Hematopoietic multipotent progenitor cell treated with erythropoietin and hydrocortisone succinate and interleukin-3 and kit ligand, for 8 days (in vitro differentiated cells): ENCODE data around the gene BTRC.
"Not testable (repeated sequence)": the region's sequence is repeated elsewhere in the genome, so short reads cannot be mapped to it uniquely, and the experiment has no call there.

Source experiments
- DNase-seq: peaks from one replicate; pipeline ENCODE4 v3.0.0-alpha.2; 2015

The BTRC gene

DNA sequence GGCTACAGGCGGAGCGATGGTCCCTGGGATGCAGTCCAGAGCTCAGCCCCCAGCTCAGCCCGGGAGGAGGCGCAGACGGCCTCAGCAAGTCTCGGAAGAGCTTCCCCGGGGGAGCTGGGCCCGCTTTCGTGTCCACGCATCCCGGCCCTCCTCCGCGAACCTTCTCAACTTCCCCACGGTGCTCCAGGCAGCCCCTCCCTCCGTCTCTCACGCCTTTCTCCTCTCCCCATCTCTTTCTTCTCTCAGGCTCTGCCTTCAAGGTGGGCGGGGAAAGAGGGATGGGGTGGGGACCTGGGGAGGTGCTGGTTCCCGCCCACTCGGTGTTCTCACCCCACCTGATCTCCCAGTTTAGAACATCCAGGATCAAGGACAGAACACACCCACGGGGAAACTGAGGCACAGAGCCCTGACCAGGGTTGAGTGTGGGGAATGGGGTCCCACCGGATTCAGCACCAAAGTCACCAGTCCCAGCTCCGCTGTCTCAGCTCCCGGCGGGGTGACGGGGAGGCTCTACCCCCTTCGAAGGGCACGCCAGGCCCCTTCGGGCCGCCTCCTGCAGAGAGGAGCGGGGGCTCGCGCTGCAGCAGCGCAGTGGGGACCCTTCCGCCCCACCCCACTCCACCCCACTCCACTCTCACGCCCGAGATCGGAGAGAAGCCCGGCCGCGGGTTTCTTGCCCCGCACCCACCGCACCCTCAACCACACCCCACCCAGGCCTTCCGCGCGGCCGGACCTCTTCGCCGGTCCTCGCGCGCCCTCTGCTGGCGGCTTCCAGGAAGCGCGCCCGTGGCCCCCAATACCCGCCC is 215.9 kb downstream of the BTRC start:
- peak; percentile 77 for DNase-seq

DNA sequence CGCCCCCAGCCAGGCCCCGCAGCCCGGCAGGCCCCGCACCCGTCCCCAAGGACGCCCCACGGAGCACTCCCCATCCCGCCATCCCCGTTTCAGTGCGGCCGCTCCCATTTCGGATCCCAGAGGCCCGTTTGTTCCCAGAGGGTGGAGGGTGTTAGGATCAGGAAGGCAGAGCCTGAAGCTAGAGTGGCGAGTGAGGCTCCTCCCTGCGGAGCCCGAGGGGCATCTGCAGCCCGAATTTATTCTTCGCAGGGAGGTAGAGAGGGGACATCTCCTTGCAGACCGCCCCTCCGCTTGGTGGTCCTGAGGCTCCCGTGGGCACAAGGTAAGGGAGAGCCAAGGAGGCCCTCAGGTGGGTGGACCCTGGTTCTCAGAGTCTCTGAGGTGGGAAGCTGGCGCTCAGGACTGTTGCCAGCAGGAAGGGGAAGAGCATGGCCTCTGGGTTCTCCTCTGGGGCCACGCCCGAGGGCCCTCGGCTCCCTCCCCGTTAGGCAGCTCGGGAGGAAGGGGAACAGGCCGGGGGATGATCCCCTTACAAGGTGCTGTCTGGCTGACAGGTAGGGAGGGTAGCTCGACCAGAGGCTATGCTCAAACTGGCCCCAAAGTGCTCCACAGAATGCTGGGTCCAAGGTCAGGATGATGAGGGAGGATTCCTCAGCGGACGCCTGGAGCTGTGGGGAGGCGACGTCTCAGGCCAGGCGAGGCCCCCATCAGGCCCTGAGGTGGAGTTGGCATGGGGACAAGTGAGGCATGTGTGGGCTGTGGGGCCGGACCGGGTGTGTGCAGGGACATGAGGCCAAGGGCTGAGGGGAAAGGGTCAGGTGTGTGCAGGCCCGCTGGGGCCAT is 216.7 kb downstream of the BTRC start:
- DNase-seq, result peak; percentile 56

DNA sequence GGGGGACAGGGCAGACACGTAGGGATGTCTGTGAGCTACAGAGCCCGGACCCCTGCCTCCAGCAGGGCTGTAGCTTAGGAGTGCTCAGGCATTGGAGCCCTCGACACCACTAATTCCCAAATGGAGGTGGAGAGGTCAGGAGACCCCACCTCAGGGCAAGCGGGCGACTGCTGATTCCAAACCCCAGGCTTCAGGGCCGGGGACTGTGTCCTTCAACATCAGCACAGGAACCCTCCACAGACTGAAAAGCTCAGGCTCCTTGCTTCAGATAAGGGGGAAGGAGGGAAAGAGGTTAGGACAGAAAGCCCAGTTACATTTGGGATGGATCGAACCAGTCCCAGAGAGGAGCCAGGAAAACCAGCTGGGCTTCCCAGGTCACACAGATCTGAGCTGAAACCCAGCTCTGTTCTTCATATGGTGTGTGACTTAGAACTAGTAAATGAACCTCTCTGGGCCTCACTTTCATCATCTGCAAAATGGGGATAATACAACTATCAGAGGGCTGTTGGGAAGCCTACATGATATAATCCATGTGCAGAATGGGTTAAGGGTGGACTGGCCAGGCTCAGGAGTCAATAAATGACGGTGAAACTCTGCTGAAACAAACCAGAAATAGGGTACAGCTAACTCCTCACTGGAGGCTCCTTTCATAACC is 217.4 kb downstream of the BTRC start:
- DNase-seq, result no peak

DNA sequence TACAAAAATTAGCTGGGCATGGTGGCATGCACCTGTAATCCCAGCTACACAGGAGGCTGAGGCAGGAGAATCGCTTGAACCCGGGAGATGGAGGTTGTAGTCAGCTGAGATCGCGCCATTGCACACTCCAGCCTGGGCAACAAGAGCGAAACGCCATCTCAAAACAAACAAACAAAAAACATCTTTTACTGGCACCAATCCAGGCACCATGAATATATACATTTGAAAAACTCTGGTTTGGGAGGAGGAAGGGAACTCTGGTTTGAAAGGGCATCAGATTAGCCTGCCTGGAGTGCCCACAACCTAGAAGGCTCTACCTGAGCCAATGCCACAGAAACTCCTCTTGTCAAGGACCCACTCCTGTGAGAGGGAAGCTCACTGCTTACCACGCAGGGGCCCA is 218.2 kb downstream of the BTRC start:
- DNase-seq, result peak; percentile 21

DNA sequence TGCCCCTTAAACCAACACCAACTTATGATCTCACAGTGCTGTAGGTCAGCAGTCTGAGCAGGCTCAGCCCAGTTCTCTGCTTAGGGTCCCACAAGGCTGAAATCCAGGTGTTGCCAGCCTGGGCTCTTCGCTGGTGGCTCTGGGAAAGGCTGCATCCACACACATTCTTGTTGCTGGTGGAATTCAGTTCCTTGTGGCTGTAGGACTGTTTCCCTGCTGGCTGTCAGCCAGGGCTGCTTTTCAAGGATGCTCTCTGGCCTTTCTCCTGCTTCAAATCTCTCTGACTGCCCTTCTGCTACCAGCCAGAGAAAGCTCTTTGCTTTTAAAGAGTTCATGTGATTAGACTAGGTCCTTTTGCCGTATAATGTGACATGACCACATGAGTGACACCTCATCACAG is 218.8 kb downstream of the BTRC start:
- no peak for DNase-seq

DNA sequence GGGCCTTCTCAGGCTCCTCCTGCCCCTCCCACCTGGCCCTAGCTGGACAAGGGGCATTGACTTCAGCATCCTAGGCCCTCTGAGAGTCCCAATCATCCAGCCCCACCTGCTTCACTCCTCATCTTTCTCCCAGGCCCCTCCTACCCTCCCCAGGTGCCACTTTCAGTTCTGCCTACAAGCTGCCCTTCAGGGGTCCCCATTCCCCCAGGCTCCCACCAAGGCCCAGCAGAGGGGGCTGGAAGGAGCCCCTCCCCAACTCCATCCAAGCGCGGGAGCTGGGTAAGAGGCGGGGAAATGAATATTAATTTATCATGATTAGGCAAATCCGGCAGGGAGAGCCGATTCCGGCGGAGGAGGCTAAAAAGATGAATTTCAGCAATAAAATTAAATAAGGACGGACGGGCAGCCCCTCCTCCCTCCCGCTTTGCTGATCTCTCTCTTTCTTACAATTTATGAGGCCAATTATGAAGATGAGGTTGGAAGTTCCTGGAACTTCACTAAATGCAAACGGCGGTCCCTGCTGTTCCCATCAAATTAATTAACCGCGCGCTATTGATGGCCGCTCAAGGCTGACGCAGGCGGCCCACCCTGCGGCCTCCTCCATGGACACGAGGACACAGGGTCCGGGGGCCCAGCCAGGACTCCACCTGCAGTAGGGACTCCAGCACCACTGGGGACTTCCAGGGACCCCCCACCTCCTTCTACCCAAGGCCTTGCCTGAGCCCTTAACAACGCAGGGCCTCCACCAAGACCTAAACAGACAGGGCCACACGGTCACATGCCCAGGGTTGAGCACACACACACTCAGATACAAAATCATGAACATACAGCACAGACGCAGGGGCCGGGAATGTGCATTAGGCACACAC is 220.2 kb downstream of the BTRC start:
- DNase-seq, result no peak

DNA sequence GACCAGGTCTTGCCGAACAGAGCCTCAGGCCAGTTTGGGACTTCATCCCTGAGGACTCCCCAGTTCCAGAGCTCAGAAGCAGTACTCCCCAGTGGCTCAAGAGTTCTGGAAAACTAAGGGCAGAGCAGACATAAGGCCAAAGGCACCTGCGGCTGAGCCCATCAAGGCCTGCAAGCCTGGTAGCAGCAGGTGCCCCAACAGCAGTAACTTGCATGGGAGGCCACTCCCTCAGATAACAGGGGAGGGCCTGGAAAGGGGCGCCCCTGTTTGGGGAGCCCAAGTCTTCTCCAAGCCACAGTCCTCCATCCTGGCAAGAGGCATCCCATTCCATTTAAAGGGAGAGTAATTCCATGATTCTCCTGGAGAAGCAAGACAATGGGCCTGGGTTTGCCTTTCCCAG is 221.1 kb downstream of the BTRC start:
- peak; percentile 23 for DNase-seq

DNA sequence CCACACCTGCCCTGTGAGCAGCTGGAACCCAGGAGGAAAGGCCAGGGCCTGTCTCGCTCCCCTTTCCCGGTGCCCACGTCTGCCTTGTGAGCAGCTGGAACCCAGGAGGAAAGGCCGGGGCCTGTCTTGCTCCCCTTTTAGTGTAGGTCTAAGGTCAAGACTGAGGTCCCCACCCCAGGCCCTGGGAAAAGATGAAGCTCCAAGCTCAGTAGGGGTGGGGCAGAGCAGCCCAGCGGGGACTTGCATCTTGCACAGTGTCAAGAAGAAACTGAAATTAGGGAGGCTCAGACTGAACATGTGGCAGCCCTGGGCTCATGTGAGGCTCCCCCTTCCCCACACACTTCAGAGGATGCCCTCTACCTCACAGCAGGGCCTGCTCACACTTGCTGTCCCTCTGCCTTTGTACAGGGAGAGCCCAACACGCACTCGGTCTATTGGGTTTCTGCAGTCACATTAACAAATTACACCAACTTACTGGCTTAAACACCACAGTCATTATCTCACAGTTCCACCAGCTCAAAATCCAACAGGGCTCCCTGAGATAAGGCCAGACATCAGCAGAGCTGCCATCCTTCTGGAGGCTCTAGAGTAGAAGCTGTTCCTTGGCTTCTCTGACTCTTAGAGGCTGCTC is 221.7 kb downstream of the BTRC start:
- peak; percentile 98 for DNase-seq

DNA sequence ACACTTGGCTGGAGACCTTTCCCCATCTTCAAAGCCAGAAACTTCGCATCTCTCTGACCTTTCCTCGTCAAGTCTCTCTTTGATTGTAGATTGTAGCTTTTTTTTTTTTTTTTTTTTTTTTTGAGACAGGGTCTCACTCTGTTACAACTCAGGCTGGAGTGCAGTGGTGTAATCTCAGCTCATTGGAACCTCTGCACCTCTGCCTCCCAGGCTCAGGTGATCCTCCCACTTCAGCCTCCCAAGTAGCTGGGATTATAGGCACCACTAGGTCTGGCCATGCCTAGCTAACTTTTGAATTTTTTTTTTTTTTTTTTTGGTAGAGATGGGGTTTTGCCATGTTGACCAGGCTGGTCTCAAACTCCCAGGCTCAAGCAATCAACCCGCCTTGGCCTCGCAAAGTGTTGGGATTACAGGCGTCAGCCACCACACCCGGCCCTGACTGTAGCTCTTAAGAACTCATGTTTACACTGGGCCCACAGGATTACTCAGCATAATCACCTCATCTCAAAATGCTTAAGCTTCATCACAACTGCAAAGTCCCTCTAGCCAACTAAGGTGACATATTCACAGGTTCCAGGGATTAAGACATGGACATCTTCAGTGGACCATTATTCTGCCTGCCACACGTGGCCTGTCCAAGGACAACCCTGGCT is 222.4 kb downstream of the BTRC start:
- peak; percentile 79 for DNase-seq

DNA sequence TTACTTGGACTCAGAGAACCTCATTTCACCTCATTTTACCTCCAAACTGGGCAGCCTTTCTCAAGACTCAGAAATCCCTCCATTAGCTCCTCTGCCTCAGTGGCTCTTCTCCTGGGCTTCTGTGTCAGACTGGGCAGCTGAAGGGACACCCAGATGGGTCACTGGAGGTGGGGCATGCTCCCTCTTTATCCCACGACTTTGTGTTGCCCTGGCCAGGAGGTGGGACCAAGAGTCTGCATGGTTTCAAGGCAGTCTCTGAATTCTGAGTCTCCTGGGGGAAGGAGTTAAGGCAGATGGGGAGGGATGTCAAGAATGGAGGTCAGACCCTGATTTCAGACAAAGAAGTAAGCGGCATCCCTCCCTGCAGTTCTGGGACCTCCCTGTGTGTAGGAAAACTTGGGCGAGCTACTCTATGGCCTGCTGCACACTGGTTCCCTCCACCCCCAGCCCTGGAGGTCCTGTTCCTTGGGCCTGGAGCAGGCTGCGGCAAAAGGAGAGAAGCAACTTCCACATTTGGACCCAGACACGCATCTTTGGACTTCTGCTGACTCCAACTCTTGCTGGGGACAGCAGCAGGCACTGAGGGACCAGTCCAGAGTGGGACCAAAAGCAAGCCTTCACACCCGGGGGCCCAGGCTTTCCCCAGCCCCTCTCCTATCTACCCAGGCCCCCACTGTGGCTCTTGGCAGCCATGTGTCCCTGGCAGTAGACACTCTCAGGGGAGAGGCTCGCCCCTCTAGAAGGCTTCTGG is 223.3 kb downstream of the BTRC start:
- no peak for DNase-seq

DNA sequence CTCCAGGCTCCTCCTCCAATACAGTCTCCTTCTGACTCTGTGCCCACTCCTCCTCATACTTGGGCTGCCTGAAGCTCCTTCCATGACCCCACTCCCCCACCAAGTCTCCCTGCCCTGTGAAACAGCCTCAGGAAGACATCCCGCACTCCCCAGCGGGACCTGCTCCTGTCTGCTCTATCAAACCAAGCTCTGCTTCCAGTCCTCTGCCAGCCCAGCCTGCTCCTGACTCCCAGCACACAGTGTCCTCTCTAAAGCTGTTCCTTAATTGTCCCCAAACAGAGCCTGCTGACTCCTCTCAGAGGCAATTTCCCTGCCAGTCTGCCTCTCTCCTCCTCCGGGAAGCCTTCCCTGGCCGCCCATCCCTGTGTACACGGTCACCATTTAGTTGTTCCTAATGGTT is 224.2 kb downstream of the BTRC start:
- DNase-seq, result no peak

DNA sequence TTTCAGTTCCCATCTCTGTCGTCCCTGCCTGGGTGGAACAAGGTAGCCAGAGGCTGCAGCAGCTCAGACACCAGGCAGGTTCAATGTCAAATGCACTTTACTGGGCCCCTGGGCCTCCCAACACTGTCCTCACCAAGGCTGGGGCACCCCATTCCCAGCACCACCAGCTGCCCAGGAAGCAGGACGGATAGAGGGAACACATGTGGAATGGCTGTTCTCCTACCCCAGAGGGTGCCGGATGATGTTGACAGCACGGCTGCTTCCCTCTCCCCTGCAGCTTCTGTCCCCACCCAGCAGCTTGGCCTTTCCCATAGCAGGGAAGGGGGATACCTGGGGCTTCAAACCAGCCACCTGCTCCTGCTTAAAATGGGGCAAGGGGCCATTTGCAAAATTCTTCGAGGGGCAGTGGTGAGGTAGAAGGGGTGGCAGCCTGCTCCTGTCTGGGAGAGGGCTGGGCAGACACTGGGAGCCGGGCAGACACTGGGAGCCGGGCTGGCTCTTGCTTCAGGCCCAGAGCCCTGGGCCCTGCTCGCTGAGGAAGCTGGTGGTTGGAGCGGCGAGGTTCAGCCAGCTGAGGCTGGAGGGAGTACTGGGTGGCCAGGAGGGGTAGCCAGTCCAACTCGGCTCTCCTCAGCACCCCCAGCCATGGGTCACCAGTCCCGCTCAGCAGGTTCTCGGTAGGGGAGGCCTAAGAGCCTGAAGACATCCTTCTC is 225.0 kb downstream of the BTRC start:
- DNase-seq, result no peak

DNA sequence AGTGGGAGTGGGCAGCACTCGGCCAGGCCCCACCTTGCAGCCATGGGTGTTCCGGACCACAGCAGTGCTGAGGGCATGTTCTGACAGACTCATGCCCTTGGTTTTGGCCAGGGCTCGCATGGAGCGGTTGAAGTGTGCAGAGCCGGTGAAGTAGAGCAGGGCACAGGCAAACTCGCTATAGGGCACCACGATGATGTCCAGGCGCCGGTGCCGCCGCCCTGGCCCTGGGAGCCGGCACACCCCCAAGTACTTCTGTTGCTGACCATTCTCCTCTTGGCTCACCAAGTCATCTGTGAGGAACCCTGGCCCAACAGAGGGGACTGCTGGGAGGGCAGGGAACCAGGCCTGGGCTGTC is 225.5 kb downstream of the BTRC start:
- no peak for DNase-seq

DNA sequence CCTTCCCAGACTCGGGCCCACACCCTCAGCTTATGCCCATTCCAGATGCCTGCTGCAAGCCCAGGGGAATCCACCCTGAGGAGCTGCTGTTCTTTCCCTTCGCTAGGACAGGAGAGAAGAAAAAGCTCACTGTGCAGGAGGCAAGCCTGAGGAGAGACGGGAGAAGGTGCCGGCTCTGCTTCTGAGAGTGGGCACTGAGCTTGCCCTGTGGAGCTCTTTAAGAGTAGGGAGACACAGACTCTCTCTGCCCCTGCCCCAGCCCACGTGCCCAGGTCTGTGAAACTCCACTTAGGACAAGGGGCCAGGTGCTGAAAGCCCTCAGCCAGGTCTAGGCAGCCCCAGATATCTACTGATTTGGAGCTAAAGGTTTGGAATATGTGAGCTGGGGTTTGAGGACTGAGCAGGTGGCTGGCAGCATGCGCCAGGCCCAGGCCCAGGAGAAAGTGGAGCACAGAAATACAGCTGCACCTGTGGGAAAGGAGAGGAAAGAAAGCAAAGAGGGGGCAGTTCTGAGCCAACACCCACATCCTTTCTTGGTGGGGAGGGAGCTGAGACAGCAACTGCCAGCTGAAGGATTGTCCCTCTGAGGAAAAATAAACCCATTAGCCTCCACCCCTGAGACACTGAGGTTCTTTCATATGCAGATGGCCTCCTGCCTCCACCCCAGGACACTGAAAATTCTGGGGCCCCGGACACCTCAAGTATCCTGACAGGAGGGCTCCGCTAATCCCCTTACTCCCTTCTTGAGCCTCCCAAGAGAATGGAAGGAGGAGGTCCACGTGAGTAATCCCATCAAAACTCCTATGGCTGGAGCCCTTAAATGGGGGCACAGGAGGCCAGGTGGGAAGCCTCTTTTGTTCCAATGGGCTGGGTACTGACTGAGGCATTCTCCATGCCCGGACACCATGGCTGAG is 226.8 kb downstream of the BTRC start:
- DNase-seq, result no peak

DNA sequence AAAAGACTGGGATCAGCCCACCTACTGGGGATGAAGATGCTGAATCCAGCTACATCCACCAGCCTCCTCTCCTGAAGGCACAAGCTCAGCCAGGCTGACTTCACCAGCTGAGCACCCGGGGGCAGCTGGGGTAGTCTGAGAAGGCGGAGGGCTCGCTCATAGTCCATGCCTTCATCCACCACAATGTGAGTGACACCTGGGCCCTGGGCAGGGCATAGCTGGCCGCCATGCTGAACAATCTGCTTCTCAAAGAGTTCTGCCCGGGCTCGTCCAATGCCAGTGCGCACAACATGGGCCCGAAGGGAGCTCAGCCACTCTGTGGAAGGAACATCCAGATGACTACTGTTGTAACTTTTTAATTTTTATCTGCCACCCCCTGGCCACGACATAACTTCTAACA is 231.9 kb downstream of the BTRC start:
- DNase-seq, result no peak

DNA sequence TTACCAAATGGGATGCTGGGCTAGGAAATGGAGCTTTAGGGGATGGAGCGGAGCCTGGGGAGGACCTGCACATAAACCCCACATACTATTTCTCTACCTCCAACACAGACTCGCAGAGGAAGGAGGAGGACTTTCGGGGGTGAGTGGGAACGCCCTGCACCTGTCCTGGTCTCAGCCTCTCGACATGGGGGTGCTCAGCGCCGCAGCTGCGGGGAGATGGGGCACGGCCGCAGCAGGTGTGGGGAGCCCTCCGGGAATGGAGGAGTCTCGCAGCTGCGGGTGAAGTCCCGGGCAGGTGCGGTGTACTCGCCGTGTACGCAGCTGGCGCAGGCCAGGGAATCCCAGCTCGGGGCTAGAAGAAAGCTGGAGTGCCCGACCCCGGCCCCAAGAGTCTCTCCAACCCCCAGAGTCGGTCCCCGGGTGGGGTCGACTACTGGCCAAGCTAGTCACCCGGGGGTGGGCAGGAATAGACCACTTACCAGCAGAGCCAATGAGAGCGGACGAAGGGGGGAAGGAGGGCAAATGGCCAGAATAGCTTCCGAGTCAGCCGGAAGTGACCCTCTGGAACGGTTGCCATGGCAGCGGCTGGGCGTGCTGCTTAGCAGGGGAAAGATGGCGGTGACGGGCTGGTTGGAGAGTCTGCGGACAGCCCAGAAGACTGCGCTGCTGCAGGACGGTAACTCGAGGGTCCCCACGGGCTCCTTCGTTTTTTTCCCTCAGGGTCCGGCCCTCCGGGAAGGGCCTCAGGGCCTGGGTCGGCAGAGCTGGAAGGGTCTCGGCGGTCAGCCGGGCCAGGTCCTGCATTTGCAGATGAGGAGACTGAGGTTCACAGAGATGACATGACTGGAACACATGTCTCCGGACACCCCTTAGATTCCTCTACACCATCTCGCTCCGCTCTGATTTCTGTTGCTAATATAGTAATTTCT is 234.0 kb downstream of the BTRC start, which contains the start of the genes DPCD and POLL:
Gene DPCD (plus strand): TSS at position 597 of the 929 bp plus-strand sequence. CDS start 16 bp downstream, at position 613.
Gene POLL (minus strand): TSS at position 533 of the 929 bp plus-strand sequence. CDS start 897 bp downstream, outside the sequence.
- DNase-seq, result peak; percentile 96

DNA sequence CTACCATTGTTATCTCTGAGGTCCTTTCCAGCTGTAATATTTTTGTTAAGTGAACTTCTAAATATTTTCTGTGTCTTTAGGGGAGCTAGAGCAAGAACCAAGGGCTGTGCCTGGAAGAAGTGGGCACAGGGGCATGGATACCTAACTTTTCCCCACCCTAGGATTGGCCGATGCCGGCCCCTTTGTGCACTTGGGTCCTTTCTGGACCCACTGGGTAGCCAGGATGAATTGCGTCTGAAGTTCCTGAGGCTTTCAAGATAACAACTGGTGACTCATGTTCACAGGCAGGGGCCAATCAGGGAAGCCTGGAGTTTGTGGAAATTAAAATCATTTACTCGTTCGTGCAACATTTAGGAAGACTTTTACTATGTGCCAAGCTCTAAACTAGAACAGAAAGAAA is 234.9 kb downstream of the BTRC start:
- DNase-seq, result peak; percentile 61

DNA sequence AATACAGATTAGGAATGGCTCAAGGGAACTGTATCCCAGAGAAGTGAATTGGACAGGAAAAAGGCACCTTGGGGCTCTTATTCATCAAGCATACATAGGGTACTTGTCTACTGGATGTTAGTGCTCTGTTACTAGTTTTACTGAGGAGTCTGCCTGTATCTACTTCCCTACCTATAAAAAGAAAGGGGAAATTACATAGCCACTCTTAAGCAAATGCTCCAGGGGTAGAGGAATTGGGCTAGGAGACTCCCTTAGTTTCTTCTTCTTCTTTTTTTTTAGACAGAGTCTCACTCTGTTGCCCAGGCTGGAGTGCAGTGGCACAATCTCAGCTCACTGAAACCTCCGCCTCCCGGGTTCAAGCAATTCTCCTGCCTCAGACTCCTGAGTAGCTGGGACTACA is 239.4 kb downstream of the BTRC start:
- DNase-seq, result not testable (repeated sequence)
